GM12874 (cell line): ENCODE measurements around the gene CORO2B.

Source experiments
- CTCF ChIP-seq: IDR thresholded peaks from 2 replicates; pipeline ENCODE4 v1.5.1; 2011; ENCODE audit warnings: low read depth, mild to moderate bottlenecking, control low read depth, low read length, moderate library complexity; ENCODE audit not compliant: insufficient read depth

Gene CORO2B

DNA sequence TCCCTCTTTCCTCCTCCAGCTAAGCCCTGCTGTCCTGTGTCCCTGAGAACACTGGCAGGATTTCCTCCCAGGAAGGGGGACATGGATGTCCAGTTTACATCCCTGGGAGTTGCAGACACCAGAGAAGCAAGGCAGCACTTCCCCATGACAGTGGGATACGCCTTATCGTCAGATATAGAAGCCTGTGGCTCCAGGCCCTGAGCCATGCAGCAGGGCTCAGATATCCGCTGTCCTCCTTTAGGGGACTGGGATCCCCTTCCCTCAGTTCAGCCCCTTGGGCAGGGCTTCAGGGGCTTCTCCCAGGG is 16.4 kb downstream of the CORO2B start:
- no peak for TF ChIP-seq CTCF

DNA sequence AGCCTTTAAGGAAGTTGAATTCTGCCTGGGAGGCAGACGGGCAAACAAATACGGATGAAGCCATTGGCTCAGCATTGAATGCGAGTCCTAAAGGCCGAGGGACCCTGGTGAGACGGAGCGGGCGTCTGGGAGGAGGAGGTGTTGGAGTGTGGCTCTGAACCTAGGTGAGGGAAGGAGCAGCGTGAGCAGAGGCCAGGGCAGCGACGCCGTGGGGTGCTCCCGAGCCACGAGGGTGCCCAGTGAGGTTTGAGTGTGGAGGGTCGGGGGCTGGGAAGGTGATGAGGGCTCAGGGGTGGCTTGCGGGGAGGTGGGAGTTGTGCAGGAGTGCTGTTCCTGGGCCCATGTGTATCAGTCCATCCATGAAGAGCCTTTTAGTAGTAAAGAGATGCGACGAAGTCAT is 17.0 kb downstream of the CORO2B start:
- TF ChIP-seq CTCF: no peak

DNA sequence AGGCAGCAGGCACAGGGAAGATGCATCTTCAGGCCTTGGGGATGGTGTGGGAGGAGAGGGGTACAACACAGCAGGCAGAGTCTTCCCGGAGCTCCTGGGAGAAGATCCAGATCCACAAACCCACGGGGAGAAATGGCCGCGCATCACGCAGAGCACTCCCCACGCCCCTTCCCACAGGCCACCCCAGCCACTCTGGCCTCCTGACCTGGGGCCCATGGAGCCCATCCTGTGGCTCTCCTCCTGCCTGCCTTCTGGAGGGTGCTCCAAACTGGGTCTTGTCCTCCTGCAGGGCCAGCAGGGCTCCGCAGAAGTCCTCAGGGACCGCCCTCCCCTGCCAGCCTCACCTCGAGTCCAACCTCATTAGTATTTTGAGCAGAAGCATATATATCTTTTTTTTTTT is 17.9 kb downstream of the CORO2B start:
- no peak for TF ChIP-seq CTCF

DNA sequence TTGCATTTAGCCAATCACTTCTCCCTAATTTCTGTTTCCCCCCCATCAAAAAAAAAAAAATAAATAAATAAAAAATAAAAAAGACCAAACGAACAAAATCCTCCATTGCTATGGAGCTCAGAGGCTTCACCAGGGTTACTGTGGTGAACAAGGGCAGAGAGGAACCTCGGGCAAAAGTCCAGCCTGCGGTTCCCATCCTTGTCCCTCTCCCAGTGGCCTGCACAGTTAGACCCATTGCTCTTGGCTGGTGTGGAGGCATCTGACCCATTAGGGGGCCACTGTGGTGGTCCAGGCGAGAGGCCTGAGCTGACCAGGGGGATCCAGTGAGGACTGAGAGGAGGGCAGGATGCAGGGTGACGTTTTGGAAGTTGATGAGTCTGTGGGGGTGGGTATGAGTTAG is 18.8 kb downstream of the CORO2B start:
- no peak for TF ChIP-seq CTCF

DNA sequence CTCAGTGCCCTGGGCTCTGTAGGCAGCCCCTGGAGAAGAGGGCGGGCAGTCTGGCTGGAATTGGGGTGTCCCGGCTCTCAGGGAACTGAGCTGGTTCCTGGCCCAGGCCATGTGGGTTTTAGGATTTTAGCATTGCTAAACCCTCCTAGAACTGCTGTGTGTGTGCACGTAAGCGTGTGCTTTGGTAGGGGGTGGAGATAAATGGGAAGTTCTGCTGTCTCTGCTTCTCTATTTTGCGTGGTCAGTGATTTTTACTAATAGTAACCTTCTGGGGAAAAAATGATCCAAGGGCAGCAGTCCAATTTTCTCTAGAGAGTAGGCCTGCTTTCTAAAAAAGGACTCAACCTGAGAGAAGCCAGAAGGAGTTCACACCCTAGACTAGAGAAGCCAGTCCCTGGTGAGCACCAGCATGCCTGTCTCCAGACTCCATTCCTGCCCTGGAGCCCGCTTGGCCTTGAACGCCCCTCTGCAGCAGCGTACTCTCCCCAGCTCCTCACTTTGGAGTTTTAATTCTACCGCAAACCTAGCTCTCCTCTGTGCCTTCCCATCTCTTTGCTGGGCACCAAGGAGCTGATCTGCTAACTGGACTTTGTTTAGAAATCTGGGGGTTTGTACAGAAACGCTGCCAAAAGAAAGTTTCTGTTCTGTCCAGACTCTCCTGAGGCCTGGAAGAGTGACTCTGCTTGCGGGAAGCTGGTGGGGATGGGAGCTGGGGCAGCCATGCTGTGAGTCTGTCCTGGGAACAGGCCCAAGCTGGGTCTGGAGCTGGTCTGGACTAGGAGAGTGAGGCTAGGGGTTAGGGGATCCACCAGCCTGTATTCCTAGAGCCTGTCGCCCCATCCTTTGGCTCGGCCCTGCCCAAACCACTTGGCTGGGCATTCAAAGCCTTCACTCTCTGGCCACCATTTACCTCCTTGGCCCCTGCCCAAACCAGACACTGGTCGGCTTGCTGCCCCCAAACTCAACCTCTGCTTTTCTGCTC is 19.7 kb downstream of the CORO2B start:
- TF ChIP-seq CTCF: no peak

GRCh38 chr15:68599153-68599545 is 20.4 kb downstream of the CORO2B start:
- TF ChIP-seq CTCF: no peak

DNA sequence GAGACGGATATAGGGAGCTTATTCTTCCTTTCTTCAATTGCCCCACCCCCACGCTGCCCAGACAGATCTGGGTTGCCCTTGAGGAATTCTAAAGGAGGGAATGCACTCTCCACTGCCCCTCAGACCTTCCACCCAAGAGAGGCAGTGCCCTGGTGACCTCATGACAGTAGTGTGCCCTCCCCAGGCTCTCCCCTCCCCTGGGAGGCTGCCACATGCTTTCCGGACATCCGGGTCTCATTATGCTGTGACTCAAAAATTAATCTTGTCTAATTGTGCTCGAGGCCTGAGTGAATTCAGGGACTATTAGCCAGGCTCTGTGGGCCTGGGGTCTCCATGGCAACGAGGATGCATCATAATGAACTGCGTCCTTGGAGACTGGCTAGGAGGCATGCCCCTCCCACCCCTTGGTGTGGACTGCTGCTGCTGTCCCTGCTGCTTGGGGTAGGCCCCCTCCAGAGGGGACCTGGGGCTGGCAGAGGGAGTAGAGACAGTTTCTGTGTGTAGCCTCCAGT is 20.8 kb downstream of the CORO2B start:
- TF ChIP-seq CTCF: no peak
